Measurements from ENCODE around the gene BABAM2. TPM values are rescaled to one million over a fixed set of nuclear protein-coding genes. Genes with fewer than 3 reads are reported as not detected.

Gene BABAM2
- total RNA-seq, 1 donor from 2014 or later = 16.7 TPM

DNA sequence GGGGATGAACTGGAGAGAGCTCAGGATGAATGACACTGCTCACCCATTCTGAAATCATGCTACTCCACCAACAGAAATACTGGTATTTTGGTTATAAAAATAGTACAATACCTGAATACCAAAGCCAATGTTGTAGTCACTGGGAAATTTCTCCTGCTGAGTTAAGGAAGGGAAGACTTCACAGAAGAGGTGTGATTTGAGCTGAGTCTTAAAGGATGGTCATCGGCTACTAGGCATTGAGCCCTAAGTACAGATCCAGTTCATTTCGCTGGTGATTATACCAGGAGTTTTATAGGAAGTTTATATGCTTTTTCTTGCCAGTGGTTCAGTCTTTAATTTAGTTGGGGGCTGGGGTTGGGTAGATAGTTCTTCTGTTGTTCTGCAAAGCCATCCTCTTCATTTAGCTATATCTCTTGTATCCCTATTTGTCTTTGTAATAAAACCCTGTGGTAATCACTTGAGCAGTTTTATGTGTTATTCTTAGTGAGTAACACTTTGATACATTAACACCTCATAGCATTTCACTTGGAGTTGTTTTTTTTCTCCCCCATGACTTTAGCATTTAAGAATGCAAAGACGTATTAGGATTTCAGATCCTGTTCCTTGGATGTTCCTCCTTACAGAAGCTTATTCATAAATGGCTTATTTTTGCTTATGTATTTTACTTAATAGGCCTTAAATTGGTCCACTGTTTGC is 262.2 kb downstream of the BABAM2 start:
- ATAC-seq = no peak

DNA sequence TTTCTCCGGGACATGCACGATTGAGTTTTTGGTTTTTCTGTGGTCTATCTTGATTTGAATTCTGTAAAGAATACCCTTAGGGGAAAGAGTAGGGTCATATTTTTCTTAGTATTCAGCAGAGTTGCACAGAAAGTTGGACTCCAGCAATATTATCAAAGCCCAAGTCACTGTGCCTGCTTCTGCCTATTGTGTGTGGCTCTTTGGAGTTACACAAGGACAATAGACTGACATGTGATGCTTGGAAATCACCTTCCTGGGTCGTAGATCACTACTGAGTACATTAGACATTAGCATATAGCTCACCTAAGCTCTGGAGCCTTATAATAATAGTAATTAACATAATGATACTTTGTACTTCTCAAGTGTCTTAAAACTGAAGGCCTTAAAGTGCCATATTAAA is 263.3 kb downstream of the BABAM2 start:
- DNase-seq (ENCODE audit: low spot score) (no peak), ATAC-seq (no peak)

More for the DNA sequence above, 262.2 kb downstream of the BABAM2 start:
- no peak for DNase-seq (ENCODE audit: low spot score)

DNA sequence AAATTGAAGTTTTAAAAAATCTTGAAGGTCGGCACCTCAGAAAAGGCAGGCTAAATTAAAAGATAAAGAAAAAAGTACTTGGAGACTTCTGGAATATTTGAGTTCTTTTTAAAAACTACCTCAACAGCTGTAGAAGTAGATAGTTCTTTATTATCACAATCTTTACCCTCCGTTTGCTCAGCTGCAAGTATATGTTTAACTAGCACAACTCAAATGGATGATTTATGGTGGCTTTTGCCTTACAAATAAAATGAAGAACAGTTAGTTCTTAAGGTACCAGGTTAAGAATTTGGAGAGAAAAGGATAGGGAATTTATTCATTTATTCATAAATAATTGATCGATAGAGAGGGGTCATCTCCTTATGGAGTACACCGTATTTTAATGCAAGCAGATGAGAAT is 264.6 kb downstream of the BABAM2 start:
- ATAC-seq = no peak
- no peak for DNase-seq (ENCODE audit: low spot score)

DNA sequence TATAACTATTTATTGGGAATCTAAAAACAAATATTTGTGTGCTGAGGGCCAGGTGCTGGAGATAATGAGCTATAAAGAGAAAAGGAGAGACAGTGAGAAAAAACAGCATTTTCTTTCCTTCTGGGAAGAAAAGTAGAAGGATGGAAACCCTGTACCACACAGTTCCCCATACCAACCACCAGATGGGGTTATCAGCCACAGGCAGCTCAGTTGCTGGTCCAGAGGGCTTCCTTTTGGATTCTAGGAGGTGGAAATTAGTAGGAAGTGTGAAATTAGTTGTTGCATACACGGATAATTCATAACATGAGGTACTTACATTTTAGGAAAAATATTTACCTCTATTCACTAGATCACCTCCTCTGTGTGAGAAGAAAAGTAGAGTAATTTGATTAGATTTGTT is 265.1 kb downstream of the BABAM2 start:
- ATAC-seq = peak; percentile 49

DNA sequence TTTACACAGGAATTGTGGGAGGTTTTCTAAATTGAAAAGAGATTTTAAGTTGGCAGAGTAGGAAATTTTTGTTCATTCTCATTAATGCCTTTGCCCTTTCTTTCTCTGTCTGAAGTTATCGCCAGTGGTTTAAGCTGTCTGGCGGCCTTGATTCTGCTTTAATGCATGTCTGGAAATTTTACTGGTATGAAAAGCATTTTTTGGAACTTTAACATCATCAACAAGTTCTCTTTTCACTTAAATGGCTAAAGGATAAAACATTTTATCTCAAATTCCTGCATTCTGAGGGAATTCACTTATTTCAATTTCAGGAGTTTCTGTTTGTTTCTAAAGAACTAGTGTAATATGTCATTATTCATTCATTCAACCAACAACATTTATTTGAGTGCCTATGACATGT is 268.3 kb downstream of the BABAM2 start:
- ATAC-seq (no peak), DNase-seq (ENCODE audit: low spot score) (no peak)

More for the DNA sequence above, 265.1 kb downstream of the BABAM2 start:
- DNase-seq (ENCODE audit: low spot score) = no peak

DNA sequence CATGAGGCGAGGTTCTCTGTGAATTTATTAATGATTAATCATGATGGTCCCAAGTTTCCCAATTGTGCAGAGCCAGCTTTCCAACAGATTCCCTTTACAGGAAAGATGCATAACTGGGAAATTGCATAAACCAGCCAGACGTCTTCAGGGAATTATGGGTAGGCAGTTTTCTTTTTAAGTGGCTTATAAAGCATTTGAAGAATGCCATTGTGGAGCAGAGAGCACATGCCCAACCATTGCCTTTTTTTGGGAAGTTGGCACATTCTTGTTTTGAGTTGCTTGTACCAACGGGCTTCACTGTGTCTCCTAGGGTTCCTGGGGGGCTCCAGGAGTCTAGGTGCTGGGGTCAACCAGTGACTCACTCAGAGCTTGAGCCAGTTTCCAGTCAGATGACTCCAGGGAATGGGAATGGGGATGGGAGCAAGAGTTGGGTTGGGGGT is 270.5 kb downstream of the BABAM2 start:
- DNase-seq (ENCODE audit: low spot score) (no peak), ATAC-seq (peak; percentile 64)

DNA sequence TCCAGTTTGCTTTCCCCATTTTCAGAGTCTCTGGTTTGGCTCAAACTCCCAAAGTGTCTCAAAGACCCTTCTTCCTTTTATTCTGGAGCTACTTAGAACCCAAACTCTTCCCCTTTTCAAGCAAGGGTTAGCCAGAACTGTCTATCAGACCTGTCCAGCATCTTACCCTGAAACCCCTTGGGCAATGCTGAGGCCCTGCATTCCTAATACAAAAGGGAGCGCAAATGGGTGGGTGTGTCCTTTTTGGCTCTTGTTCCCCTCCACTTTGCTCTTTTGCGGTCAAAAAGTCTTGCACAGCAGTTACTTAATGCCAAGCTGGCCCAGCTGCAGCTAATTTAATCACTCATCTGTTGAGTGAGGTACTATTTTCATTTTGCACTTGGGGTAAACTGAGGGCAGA is 270.9 kb downstream of the BABAM2 start:
- ATAC-seq (no peak), DNase-seq (ENCODE audit: low spot score) (no peak)

DNA sequence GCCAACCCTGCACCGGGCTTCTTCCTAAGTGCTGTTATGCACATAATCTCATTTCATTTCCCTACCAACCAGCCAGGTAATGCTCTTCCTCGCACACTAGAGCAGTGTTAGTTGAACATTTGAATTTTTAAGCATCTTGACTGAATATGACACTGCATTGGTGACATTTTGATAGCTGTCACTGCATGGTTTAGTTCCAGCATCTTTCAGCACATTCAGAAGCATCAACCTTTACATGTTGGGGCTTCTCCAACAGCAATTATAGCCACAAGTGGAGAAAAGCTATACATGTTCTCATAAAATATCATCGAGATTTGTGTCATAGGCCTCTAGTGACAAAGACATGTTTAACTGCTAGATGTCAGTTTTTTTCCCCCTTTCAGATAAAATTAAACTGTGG is 272.0 kb downstream of the BABAM2 start:
- ATAC-seq = no peak

DNA sequence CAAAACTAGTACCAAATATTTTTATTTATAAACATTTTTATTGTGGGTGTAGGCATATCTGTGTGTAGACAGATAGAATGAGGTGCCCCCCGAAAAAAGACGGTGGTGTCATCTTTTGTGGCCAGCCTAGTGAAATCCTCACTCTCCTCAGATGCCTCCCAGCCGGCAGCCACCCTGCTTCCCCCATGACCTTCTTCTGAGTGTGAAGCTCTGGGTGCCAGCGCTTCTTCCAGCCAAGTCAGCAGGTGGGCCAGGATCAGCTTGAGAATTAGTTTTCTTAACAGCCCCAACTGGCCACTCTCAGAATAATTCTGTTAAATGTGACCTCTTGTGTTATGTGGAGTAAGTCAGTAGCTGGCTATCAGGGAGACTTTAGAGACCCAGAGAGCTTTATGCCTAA is 272.5 kb downstream of the BABAM2 start:
- DNase-seq (ENCODE audit: low spot score) (no peak), ATAC-seq (no peak)

More for the DNA sequence above, 272.0 kb downstream of the BABAM2 start:
- no peak for DNase-seq (ENCODE audit: low spot score)

DNA sequence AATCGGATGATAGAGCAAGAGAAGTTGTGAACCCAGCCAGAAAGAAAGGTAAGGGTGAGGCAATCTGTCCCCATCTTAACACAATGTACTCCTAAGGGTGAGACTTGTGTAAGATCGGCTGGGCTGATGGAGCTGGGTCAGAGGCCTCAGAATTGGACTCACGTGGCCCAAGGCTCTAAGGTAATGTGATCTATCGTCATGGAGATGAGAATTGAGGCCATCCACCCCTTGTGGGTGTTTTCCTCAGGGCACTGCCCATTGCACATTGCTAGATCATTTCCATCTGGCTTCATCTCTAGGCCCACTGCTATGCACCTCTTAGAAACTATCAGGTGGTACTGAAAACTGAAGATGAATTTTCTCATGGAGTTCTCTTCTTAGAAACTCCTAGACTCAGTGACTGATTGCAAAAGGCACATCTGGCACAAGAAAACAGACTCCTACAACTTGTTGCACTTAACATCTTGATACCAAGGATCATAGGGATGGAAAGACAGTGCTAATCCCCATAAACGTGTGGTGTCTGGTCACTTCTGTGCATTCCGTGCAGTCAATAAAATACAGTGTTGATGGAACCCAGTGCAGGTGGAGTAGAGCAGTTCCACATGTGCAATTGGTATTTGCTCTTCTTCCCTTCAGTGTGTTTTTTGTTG is 273.2 kb downstream of the BABAM2 start:
- DNase-seq (ENCODE audit: low spot score) (no peak), ATAC-seq (peak; percentile 63)

DNA sequence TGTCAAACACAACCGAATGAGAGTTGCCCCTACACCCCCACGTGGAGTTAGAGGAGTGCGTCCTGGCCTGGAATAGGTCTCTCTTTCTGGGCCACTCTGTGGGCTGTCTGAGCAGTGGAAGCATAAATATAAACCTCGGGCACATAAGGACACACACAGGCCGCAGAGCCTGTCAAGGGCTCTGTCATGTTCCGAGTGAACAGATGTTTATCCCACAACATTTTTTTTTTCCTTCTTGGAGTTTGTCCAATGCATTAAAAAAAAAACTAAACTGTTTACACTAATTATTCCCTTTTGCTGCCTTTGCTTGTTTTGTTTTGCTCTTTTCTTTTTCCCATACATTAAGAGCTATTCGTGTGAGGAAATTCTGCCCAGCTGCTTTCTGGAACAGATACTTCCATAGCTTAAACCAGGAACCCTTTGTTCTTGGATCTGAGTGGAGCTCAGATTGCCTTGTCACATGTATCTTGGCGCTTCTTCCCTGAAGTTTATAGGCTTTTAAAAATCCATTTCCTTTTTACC is 273.8 kb downstream of the BABAM2 start:
- DNase-seq (ENCODE audit: low spot score) (no peak), ATAC-seq (no peak)

DNA sequence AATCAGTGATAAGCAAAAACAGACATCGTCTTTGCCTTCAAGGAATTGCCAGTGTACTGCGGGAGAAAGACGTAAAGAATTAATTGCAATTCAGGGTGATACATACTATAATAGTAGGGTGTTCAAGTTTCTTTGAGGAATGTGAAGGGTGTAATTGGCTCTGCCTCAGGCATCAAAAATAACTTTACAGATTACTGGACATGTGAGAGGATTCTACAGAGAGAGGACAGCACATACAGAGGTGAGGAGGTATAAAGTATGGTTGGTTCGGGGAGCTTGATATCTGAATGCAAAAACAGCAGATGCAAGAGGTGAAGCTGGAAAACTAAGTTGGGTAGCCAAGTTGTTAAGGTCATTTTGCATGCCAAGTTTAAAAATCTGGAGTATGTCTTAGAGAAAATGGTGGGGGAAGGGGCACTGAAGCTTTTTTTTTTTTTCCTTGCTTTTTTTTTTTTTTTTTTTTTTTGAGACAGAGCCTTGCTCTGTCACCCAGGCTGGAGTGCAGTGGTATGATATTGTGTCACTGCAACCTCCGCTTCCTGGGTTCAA is 274.6 kb downstream of the BABAM2 start:
- ATAC-seq (no peak), DNase-seq (ENCODE audit: low spot score) (no peak)

DNA sequence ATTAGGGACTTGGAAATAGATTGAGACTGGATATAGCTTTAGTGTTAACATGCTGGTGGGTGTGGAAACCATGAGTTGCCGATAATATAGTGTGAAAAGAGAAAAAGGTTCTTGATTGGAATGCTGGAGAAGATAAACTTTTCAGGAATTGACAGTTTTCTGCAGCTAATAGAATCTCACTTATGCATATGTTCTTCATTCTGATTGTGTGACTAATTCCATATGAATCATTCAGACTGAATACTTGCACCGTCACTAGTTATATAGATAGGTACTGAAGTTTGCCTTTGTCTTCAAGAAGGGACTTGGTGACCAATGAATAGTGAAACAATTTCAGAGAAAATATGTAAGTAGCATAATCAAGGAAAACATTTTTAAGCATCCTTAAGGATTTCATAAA is 276.4 kb downstream of the BABAM2 start:
- ATAC-seq (no peak), DNase-seq (ENCODE audit: low spot score) (no peak)

DNA sequence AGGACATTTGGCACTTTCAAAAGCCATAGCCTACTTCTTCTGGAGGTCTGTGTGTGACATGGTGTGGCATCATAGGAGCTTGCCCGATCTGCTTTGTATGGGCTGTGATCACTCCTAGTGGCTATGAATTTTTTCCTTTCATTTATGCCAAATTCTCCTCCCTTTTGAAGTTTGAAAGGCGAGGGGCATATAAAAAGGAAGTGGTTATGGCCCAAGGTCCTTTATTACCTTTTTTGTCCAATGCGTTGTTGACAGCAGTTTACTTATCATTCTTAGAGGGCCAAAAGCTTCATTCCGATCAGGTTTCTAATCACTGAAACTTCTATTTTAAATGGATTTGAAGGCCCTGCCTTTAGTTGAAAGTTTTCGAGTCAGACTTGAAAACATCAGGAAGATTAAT is 277.8 kb downstream of the BABAM2 start:
- no peak for ATAC-seq

DNA sequence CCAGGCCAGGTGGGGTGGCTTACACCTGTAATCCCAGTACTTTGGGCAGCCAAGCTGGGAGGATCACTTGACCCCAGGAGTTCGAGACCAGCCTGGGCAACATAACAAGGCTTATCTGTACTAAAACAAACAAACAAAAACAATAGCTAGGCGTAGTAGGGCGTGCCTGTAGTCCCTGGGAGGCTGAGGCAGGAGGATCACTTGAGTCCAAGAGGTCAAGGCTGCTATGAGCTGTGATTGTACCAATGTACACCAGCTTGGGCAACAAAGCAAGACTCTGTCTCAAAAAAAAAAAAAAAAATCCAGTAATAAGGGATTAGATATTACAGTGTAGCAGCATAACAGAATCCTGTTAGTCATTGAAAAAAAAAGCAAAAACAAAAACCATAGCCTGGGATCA is 279.0 kb downstream of the BABAM2 start:
- no peak for ATAC-seq
- no peak for DNase-seq (ENCODE audit: low spot score)

More for the DNA sequence above, 277.8 kb downstream of the BABAM2 start:
- no peak for DNase-seq (ENCODE audit: low spot score)

DNA sequence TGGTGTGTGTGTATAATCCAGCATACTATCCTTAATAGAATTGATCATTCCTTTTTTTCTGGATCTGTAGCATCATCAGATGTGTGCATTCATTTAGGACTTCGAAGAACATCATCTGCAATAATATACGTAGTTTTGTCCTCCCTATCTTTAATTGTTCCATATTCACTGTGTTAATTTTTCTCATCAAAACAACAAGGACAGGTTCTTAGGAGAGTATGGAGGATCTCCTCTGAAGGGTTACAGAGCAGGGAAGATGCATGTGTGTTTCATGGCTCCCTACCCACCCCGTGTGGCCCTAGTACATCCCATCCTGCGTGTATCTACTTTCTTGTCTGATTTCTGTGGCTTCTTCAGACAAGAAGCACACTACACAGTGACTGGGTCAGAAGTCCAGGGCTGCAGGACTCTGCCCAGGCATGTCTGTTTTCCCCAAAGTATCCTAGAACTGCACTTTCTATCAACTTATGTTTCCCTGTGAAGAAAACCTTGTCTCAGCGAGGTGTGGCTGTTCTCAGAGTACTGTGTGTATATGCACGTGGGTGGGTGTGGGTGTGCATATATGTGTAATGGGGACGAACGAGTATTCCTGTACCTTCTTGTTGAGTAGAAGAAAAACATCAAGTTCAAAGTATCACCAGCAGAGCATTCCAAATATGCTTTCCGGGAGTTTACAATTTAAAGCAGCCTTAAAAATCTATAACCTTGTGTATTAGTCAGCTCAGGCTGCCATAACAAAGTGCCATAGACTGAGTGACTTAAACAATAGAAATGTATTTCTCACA is 281.8 kb downstream of the BABAM2 start:
- ATAC-seq (peak; percentile 52), DNase-seq (ENCODE audit: low spot score) (no peak)

DNA sequence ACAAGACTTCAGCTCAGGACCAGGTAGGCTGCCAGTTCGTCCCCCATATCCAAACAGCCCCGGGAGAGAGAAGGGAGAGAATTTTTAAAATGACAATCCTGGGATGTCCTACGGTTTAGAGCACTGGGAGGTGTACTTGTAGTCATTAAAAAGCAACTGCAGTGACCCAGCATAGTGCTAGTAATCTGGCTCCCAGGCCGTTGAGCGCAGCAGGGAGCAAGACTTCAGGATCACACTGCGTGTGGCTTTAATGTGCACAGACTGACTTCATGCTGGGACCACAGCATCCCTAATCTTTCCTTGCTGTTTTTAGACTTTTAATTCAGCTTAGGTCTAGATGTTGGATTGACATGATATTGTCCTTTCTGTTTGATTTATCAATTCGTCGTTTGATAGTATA is 282.8 kb downstream of the BABAM2 start:
- peak; percentile 24 for ATAC-seq
- no peak for DNase-seq (ENCODE audit: low spot score)

DNA sequence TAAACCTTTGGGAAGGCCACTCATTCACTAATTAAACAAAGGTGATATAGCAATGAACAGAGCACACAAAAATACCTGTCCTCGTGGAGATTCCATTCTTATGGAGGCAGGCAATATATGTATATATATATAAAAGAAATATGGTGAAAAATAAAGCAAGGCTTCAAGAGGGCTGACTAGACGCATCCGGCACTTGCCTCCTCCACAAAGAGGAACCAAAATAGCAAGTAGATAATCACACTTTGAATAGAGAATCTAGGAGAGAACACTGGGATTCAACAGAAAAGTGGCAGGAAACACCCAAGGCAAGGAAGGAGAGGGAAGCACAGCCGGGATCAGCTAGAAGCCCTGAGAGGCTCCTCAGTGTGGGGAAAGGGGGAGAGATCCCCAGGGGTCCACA is 283.7 kb downstream of the BABAM2 start:
- ATAC-seq (no peak), DNase-seq (ENCODE audit: low spot score) (no peak)

DNA sequence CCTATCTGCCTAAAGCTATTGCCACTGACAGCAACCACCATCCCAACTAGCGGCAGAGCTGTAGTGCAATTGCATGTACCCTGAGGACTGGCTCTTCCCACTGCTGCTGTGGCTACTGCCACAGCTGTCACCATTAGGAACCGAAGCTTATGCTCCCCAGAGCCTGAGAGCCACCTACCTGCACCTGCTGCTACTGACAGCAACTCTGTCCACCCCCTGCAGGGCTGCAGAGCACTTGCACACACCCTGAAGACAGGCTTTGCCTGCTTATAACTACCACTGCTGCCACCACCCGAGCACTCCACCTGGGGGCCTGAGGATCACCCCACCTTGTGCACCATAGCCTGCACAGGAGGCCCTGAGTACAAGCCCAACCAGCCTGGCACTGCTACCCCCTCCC is 284.5 kb downstream of the BABAM2 start:
- ATAC-seq = peak; percentile 48

DNA sequence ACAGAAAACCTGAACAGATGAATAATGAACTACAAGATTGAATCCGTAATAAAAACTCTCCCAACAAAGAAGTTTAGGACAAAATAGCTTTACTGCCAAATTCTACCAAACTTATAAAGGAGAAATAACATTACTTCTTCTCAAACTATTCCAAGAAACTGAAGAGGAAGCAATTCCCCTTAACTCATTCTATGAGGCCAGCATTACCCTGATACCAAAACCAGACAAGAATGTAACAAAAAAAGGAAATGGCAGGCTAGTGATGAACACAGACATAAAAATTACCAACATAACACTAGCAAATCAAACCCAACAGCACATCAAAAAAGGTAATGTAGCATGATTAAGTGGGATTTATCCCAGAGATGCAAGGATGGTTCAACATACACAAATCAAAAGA is 288.4 kb downstream of the BABAM2 start:
- ATAC-seq (no peak), DNase-seq (ENCODE audit: low spot score) (no peak)

More for the DNA sequence above, 284.5 kb downstream of the BABAM2 start:
- no peak for DNase-seq (ENCODE audit: low spot score)

DNA sequence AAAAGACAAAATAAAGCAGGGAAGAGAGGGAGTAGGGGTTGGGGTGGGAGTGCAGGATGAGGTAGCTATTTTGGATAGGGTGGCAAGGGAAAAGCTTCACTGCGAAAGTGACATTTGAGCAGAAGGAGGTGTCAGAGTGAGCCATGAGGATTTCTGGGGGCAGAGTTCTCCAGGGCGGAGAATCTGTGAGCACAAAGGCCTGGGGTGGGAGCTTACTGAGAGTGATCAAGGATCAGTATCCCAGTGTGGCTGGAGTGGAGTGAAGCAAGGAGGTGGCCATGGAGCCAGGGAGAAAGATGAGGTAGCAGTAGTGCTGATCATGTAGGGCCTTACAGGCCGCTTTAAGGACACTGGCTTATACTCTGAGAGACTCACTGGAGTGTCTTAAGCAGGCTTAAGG is 291.3 kb downstream of the BABAM2 start:
- ATAC-seq (no peak), DNase-seq (ENCODE audit: low spot score) (no peak)
